SU-DHL-6 (cell line): Measurements from ENCODE around the gene MRM2.

Experiments used
- EZH2phosphoT487 ChIP-seq: fragments of 200-600 bp; sonication (generic), shearing (Covaris generic); conservative IDR thresholded peaks from 2 replicates; pipeline ENCODE4 v1.6.1; 2018; ENCODE audit warnings: mild to moderate bottlenecking, antibody characterized with exemption, low read length, moderate library complexity, mixed read lengths
- TF ChIP-seq, protein P1 (sequence below): fragments of 200-600 bp; sonication (generic); IDR thresholded peaks from one replicate; pipeline ENCODE4 v1.5.1; 2017; ENCODE audit warnings: antibody characterized with exemption, mild to moderate bottlenecking, low read length, moderate library complexity; ENCODE audit not compliant: insufficient read depth, poor library complexity, severe bottlenecking

GRCh38 chr7:2229467-2229866 lies 12.5 kb downstream of the MRM2 start:
- TF ChIP-seq, protein P1, sequence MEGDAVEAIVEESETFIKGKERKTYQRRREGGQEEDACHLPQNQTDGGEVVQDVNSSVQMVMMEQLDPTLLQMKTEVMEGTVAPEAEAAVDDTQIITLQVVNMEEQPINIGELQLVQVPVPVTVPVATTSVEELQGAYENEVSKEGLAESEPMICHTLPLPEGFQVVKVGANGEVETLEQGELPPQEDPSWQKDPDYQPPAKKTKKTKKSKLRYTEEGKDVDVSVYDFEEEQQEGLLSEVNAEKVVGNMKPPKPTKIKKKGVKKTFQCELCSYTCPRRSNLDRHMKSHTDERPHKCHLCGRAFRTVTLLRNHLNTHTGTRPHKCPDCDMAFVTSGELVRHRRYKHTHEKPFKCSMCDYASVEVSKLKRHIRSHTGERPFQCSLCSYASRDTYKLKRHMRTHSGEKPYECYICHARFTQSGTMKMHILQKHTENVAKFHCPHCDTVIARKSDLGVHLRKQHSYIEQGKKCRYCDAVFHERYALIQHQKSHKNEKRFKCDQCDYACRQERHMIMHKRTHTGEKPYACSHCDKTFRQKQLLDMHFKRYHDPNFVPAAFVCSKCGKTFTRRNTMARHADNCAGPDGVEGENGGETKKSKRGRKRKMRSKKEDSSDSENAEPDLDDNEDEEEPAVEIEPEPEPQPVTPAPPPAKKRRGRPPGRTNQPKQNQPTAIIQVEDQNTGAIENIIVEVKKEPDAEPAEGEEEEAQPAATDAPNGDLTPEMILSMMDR = no peak
- no peak for TF ChIP-seq EZH2phosphoT487
